ENCODE measurements around the gene MRPL36.

GRCh38 chr5:1781107-1781506 lies 18.5 kb downstream of the MRPL36 start:
- no peak for TF ChIP-seq JUND (IDR thresholded peaks at IDR 0.05)
- no peak for TF ChIP-seq CTCF (IDR thresholded peaks at IDR 0.05; ENCODE audit: low read depth, low read length, missing input control)
- TF ChIP-seq ATF3 (IDR thresholded peaks at IDR 0.05): no peak
- TF ChIP-seq MAX (IDR thresholded peaks at IDR 0.05): no peak
- no peak for TF ChIP-seq SP1 (IDR thresholded peaks at IDR 0.05)
- TF ChIP-seq TAF1 (conservative IDR thresholded peaks at IDR 0.05): no peak
- no peak for TF ChIP-seq FOXA1 (IDR thresholded peaks at IDR 0.05)
